ENCODE measurements around the gene LIN28A. TPM values are rescaled to one million over a fixed set of nuclear protein-coding genes. Genes with fewer than 3 reads are reported as not detected.

LIN28A gene
- total RNA-seq, 1 experiment from 2014 or later = 1,289 TPM

GRCh38 chr1:26412180-26412840 is 1.7 kb downstream of the LIN28A start:
- Histone ChIP-seq H3K4me2 (ENCODE audit: insufficient read depth, insufficient read length, low read length) (peak overlapping the region; percentile 89), H3K27me3 (ENCODE audit: insufficient read depth, low read length) (no peaks in the 10 kb centered on the region)
- H3K36me3 Mint-ChIP-seq (ENCODE audit: insufficient read depth in 1 of 3, low read depth in 3 of 3) = peaks cover 44 to 61% (median 57%) of the 10 kb centered on the region in 3 experiments

More at GRCh38 chr1:26412180-26412840, 1.7 kb downstream of the LIN28A start:
- H3K27ac Mint-ChIP-seq = peak overlapping the region; percentile 97 to 100 (median 98)
- Histone ChIP-seq H4K20me1 (ENCODE audit: control insufficient read depth, insufficient read depth, insufficient read length) (no peaks in the 10 kb centered on the region), H3K27ac (ENCODE audit: insufficient read length, low read depth, low read length) (peak overlapping the region; percentile 58), H4K8ac (replicated peaks; ENCODE audit: insufficient read length, low read depth, low read length) (no peak overlapping the region), H3K56ac (ENCODE audit: insufficient read length, low read depth, low read length) (no peak overlapping the region), H2BK12ac (ENCODE audit: insufficient read length, low read depth, low read length) (no peak overlapping the region), H3K79me2 (ENCODE audit: insufficient read depth, low read length) (peaks cover 22% of the 10 kb centered on the region; the same call in 1 of the 2 replicates), H2BK5ac (ENCODE audit: insufficient read length, low read length) (no peak overlapping the region), H3K9me3 (ENCODE audit: control insufficient read depth, low read depth, low read length) (no peaks in the 10 kb centered on the region), H3K4ac (ENCODE audit: low read depth, low read length) (no peak overlapping the region; the same call in 1 of the 2 replicates), H2AK5ac (ENCODE audit: insufficient read length, low read length) (no peak overlapping the region), H3K23ac (ENCODE audit: insufficient read length, low read depth, low read length) (no peak overlapping the region), H3K79me1 (ENCODE audit: insufficient read depth, low read depth, low read length, poor library complexity, severe bottlenecking) (no peaks in the 10 kb centered on the region), H4K5ac (ENCODE audit: insufficient read length, low read depth, low read length) (no peak overlapping the region), H2BK120ac (ENCODE audit: low read depth, low read length, poor library complexity, severe bottlenecking) (no peak overlapping the region), H3K4me1 (ENCODE audit: insufficient read depth, low read length) (peaks cover 11% of the 10 kb centered on the region), H2AFZ (ENCODE audit: low read length) (no peak overlapping the region), H3K18ac (ENCODE audit: insufficient read length, low read depth, low read length) (no peak overlapping the region), H2BK15ac (ENCODE audit: low read depth, low read length) (no peak overlapping the region), H2BK20ac (ENCODE audit: low read depth, low read length, poor library complexity, severe bottlenecking) (no peak overlapping the region), H4K91ac (ENCODE audit: insufficient read length, low read depth, low read length) (no peak overlapping the region), H3K9ac (ENCODE audit: extremely low read depth, insufficient read length, low read length) (peak overlapping the region; percentile 98), H3K23me2 (ENCODE audit: insufficient read length, low read depth, low read length, poor library complexity, severe bottlenecking) (peaks cover 43% of the 10 kb centered on the region), H3T11ph (ENCODE audit: low read length) (no peak overlapping the region), H3K14ac (ENCODE audit: insufficient read depth, low read length) (0 out of 2 replicates have a peak overlapping the region, but pooled peaks have one; percentile 9)
- peak overlapping the region; percentile 99 for H3K4me3 Mint-ChIP-seq
- no peak for TF ChIP-seq CTCF (conservative IDR thresholded peaks at IDR 0.05)
- DNase-seq = peak; percentile 87
- WGBS (ENCODE audit: extremely low coverage, insufficient read length, low lambda C conversion rate) = no CpG with 5 or more reads among the region's 9 CpGs
- H3K9me3 Mint-ChIP-seq = no peaks in the 10 kb centered on the region; a peak in 1 of 5 replicates
- peaks cover 55 to 56% of the 10 kb centered on the region in 2 experiments for H3K4me1 Mint-ChIP-seq
- peaks cover 2% of the 10 kb centered on the region; the same call in 1 of the 2 replicates for H3K27me3 Mint-ChIP-seq (ENCODE audit: low read depth)
